Stimulated activated CD4-positive, alpha-beta T cell treated with anti-CD3 and anti-CD28 coated beads, Interleukin-12 subunit alpha, Interleukin-12 subunit beta, amount 100 ng/mL, for 24 hours (primary cell): ENCODE data around the gene ASS1.

ENCODE experiments used
- DNase-seq, 2 experiments: peaks; one replicate each; pipeline ENCODE4 v3.0.0-alpha.2; 2020; ENCODE audit warnings: low read depth in 2 of 2

ASS1 gene

DNA sequence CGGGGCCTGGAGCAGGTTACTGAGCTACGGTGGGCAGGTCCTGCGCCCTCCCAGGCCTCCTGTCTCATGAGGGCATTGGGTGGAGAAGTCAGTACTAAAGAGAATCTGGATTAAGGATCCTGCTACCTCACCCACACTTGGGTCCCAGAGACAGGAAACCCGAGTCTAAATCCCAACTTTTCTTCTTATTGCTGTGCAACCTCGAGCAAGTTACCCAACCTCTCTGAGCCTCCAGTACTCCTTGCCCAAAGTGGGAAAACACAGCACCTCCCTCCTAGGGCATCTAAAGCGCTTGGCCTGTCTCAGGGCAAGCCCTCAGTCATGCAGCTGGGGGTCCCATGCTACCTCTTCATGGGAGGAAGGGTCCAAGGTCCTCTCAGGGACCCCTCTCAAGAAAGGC, 28.2 kb downstream of the ASS1 start:
- DNase-seq, result no peak

DNA sequence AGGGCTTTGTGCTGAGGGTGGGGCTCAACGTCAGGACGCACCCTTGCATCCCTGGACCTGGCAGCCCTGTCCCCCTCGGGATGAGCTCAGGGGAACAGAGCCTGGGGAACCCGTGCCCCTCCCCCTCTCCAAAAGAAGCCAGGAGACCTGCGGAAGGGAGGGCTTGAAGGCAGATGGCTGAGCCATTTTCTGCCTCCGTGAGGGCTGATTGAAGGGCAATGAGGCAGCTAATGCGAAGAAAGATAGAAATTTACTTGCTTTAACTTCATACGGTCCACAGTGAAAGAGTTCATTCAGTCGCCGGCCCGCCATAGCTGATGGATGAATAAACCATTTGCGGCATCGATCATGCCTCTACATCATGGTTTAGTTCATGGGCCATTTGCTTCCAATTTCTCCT, 28.8 kb downstream of the ASS1 start:
- no peak for DNase-seq

DNA sequence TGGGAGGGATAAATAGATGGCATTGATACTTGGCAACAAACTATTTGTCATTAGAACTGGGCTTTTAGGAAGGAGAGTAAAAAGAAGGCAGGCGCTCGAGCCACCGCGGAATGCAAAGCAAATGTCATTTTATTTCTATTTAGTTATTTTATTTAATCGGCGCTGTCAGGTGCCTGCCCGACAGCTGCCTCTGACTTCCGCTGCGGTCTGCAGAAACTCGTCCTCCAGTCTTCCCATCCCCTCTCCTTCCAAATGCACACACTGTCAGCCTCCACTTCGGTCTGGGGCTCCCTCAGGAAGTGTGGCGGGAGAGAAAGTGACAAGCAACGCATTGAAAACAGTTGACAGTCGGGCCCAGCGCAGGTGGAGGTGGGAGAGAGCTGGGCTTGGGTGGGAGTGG, 29.3 kb downstream of the ASS1 start:
- DNase-seq, result no peak

DNA sequence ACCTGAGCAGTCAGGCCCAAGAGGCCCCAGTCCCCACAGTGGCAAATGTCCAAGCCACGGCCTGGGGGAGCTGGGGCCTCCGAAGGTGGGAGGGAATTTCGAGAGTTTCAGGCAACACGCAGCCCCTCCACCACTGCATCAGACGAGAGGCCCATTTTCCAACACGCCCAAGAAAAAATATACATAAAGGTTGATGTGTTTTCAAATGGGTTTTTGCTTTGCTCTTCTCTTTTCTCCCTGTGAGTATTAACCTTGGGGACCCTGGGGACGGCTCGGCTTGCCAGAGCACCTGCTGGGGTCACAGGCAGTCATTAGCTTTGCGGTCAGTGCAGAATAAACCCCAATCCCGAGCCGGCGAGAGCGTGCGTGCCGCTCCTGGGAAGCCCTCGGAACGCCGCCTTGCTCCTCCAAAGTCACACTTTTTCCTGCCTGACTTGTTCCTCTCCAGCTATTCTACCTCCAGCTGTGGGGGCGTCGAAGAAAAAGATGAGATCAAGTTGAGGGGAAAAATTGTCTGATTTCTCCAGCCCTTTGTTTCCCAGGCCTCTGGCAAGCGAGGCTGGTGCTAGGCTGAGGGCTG, 31.5 kb downstream of the ASS1 start:
- no peak for DNase-seq

DNA sequence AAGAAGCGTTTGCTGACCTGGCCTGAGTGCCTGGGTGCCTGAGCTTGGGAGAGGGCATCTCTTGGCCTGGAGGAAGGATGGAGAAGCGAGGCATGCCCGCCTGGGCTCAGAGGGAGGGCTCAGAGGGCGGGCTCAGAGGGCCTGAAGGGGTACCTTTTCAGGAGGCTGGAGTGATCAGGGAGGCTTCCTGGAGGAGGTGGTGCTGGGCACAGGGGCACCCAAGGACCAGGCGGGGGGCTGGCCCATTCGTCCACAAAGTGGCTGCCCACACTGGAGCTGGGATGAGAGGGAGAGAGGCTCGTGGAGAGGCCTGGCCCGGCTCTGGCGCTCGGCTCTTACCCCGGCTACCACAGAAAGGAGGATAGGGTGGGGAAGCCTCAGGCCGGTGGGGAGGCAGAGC, 32.8 kb downstream of the ASS1 start:
- DNase-seq, result no peak

DNA sequence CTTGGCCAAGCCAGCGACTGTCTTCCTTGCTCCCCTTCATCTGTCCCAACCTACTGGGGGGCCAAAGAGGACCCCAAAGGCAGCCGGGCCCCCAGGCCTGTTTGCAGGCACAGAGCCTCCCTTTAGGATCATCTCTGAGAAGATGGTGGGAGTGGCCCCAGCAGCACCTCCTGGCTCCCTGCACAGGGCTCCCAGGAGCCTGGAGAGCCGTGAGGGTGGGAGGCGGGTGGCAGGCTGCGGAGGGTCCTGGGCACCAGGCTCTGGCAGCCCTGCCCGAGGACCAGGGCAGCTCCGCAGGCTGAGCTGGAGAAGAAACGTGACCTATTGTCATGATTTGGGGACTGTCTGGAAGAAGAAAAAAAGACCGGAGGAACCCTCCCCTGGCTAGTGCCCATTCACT, 33.4 kb downstream of the ASS1 start:
- DNase-seq, result no peak

DNA sequence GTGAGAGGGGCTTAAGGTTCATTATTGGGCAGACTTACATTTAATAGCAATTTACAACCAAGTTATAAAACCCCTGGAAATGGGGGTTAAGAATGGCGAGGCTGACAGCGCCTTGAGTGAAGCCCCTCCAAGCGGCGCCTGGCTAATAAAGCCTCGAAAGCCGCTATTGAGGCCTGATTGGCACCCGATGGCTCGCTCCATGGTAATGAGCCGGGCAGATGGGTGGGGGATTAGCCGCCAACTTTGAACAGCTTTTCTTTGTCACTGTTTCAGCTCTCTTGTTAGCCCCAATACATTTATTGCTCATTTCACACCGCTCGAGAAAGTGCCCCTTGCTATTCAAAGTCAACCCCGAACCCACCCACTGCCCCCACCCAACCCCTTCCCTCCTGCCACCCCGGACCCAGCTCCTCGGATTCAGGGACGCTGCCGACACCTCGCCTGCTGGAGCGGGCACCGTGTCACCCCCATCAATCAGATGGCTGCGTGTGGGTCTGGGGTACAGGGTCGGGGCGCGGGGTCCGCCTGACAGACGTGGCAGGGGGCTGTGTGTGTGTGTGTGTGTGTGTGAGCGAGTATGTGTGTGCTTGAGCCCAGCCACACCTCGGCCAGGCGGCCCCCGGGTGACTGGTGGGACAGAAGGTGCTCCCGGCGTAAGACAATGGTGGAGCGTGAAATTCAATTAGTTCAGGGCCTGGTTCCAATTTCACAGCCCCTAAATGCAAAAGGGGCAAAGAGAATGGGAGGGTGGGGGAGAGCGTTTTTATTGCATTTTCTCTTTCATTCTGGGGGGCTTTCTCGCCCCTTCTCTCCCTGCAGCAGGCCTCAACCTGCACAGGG, 34.2 kb downstream of the ASS1 start:
- no peak for DNase-seq

DNA sequence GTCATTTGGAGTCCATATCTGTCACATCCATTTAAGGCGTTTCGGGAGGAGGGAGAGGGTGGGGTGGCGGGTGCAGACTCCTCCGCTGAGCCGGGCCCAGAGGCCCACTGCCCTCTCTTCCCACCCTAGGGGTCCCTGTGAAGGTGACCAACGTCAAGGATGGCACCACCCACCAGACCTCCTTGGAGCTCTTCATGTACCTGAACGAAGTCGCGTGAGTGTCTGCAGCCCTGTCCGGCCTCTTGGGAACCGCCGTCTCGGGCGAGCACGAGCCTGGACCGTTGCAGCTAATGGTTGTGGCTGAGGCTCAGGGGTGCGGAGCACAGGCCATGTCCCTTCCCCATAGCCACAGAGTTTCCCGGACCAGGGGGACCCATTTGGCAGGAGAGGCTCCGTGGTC, 34.8 kb downstream of the ASS1 start:
- no peak for DNase-seq

DNA sequence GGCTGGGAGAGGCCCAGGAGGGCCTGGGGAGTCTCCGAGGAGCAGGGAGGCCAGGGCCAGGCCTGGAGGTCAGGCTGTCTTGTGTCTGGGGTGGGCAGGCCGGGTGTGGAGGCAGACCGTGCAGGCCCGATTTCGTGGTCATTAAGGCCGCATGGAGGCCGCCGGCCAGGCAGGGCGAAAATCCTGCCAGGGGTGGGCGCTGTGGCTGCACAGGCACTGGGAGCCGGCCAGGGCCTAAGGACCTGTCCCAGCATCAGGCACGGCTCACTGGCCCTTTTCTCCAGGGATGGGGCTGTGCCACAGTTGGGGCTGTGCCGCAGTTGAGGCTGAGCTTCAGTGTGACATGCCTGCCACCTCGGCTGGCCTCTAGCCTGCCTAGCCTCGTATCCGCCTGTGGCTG, 35.9 kb downstream of the ASS1 start:
- DNase-seq, result no peak

DNA sequence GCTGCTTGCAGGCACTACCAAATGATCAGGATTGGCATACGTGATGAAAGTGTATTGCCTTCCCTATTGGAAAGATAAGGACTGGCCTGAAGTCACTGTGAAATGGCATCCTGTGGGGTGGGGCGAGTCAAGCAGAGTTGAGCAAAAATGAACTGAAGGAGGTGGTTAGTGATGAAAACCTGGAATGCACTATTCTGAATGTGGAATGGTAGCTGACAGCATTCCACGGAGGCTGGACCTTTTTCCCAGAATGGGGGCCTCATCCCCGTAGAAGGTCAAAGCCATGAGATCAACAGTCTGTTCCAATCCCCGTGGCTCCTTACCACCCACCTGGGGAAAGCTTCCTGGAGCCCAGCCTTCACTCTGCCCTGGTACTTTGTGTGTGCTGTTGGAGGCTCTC, 37.7 kb downstream of the ASS1 start:
- DNase-seq, result no peak

DNA sequence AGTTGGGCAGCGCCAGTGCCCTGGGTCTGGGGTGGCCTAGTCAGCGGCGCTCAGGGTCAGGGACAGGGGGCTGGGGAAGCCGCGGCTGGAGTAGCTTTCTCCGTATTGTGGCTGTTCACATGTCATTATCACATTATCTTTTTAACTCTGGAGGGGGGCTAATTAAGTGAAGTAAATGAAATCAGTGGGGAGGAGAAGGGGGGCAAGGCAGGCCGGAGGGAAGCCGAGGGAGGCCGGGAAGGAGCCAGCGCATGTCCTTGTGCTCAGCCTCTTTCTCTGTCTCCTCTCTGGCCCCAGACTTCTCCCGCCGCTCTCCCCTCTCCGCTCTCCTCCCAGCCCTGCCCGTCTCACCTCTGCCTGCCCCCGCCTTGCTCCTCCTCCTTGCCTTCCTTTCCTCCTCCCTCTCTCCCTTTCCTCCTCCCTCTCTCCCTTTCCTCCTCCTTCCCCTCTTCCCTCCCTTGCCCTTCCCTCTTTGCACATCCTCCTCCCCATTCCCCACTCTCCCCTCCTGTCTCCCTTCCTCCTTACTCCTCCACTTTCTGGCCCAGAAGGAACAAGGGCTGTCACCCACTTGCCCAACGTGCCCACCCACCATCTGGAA, 38.7 kb downstream of the ASS1 start:
- no peak for DNase-seq

DNA sequence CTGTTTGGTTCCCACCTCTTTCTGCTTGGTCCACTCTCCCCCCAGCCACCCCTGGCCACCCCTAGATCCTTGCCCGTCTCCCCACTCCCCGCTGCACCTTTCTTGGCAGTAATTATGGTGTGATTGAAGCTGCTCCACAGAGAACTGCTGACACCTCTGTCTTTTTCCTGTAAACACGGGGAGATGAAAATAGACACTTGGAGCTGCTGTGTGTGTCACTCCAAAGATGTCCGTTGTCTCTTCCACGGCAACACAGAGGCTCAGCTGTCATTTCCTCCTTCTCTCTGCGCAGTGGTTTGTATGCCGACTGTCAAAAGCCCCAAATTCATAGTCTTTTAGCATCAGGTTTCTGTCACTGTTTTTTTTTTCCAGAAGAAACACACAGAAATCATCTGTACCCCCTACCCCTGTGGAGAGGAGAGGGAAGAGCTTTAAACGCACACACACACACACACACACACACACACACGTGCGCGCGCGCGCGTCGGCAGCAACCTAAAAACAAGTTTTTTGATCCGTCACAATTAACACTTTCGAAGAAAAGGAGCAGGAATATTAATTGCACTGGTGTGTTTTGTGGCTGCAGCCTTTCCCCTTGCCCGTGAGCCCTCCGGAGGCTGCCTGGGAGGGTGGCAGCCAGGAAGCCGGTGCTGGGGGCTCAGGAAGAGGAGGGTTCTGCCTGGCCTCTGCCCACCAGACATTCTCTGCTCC, 39.8 kb downstream of the ASS1 start:
- no peak for DNase-seq

DNA sequence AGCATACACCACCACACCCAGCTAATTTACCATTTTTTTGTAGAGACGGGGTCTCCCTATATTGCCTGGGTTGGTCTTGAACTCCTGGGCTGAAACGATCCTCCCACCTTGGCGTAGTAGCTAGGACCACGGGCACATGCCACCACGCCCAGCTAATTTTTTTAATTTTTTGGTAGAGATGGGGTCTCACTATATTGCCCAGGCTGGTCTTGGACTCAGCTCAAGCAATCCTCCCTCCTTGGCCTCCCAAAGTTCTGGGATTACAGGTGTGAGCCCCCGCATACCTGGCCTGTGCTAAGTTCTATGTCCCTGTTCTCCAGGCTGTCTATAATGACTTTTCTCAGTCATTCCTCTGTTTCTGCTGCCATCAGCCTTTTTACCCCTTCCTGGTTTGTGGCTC, 41.3 kb downstream of the ASS1 start:
- DNase-seq, result no peak

DNA sequence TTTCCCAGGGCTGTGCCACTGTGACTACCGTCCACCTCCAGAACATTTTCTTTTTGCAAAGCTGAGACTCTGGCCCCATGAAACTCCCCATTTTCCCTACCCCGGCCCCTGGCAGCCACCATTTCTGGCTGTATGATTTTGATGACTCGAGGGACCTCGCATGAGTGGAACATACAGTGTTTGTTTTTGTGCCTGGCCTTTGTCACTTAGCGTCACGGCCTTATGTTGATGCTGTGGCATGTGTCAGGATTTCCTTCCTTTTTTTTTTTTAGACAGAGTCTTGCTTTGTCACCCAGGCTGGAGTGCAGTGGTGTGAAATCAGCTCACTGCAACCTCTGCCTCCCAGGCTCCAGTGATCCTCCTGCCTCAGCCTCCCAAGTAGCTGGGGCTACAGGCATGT, 42.7 kb downstream of the ASS1 start:
- DNase-seq, result no peak

DNA sequence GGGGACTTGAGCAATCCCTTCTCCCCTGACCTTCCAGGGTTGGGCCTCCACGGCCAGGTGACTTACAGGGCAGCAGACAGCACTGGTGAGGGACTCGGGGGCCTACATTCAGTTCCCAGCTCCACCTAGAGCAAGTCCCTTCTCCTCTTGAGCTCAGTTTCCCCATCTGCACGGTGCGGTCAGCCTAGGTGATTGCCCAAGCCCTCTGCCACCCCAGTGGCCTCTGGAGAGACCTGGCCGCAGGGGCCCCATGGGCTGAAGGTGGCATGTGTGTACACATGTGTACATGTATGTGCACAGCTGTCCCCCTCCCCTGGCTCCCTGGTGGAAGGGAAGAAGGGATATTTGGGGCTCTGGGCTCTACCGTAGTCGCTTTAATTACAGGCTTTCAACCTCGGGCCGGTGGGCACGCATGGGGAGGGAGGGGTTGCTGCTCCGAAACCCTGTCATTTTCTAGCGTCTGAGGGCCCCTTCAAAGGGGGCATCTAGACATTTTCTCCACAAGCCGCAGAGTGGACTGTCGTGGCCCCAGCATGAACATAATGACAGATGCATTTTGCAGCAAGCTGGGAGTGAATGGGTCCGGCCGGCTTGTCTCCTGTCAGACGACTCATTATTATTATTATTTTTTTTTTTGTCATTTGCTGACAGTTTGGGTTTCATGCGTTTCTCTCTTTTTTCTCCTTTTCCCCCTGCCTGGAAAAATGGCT, 44.0 kb downstream of the ASS1 start:
- DNase-seq, result no peak

DNA sequence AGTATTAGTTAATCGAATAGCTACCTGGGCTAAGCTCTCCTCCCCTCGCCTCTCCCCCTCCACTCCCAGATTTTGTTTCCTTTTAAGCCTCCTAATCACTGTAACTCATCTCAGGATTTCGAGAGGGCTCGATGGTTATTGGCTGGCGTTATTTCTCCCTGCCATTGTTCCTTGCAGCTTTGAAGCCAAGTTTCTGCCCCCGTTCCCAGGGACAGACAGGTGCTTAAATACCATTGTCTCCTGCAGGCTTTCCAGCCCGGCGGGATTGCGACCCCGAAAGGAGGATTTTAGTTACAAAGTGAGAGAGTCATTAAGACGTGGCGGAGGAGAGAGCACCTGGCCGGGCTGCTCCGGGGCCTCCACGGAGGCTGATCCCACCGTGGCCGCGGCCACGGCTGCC, 46.2 kb downstream of the ASS1 start:
- no peak for DNase-seq

DNA sequence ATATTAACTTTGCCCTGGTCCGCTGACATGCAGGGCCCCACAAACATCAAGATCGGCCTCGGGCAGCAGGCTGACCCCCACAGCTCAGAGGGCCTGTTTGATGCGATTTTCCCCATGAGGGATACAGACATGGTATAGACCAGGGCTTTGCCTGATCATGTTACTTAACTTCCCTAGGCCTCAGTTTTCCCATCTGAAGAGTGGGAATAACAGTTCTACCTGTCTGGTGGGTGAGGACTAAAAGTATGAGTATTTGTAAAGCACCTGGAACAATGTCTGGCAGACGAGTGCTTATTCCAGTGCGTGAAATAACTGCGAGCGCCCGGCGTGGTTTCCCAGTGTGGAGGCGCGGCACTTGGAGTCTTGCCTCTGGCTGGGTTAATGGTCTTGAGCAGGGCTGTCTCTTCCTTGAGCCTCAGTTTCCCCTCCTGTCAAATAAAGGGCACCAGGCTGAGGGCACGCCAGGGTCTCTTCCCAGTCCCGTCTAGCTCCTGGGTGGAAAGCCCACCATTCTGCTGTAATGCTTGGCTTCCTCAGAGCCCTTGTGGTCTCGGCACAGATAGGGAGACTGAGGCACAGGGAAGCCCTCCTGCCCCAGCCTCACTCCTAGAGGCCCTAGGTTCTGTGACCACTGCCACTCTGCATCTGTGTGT, 47.2 kb downstream of the ASS1 start:
- DNase-seq, result no peak

DNA sequence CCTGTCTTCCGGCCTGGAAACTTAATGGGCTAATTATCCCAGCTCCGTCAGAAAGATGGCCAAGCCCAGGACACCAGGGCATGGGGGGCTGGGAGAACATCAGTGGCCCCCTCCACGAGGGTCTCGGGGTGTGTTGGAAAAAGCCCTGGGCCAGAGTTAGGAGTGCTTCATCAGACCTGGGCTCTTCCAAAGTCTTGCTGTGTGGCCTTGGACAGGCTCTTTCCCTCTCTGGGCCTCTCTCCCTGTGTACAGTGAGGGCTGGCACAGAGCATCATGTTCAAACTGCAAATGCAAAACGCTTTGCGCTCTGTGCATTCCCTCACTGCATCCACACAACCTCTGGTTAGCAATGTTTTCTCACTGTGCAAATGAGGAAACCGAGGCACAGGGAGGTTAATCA, 48.3 kb downstream of the ASS1 start:
- DNase-seq, result no peak

DNA sequence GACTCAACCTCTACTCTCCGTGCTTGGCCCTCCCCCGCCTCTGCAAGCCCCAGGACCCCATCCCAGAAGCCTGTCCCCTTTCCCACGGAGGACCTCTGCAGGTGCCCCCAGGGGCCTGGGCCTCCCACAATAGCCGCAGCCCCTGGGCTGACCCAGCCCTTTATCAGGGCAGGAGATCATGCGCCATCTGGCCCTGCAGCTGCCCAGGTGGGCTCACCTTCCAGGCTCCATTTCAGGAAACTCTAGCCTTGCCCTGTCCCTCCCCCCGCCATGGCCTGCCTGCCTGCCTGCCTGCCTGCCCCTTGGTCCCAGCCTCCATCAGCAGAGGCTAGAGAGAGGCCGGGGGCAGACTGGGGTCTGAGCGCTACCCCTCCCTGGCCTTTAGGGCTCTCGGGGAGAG, 48.7 kb downstream of the ASS1 start:
- DNase-seq, result no peak

DNA sequence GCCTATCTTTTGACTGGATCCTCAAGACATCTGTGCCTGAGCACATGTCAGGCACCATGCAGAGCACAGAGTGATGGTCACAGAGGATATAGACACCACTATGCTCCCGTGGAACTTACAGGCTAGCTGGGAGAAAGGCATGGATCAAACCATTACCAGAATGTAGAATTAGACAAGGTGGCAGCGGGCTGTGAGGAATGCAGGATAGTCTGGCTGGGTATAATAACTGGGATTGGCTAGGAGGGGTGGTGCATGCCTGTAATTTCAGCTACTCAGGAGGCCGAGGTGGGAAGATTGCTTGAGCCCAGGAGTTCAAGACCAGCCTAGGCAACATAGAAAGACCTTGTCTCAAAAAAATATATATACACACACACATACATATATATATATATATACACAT, 50.3 kb downstream of the ASS1 start:
- DNase-seq, result no peak

DNA sequence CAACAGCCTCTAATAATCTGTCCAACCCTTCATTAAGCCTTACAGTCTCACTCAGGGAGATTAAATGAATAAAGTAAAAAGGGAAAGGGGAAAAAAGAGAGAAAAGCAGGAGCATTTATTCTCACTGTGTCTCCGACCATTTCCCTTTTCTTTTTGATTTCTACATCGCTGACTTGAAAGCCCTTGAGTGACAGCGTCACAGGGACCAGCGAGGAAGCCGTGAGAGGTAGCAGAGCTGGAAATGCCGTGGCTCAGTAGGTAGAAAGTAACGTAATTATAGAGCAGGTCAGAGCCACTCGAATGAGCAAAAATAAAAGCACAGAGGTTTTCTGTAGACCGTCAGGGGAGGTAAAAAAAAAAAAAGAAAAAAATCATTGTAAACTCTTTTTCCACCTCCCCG, 52.4 kb downstream of the ASS1 start:
- DNase-seq, result no peak
